SH-SY5Y (cell line): Measurements from ENCODE around the gene MEIOB.

Source experiments
- GATA2 ChIP-seq: IDR thresholded peaks from 2 replicates; pipeline ENCODE4 v1.6.1; 2011; ENCODE audit warnings: mild to moderate bottlenecking, low read depth, low read length
- GATA3 ChIP-seq: IDR thresholded peaks from 2 replicates; pipeline ENCODE4 v1.6.1; 2011; ENCODE audit warnings: low read depth, mild to moderate bottlenecking, low read length, moderate library complexity

- TF ChIP-seq GATA3 (no peak), GATA2 (no peak)
These were observed 49.9 kb downstream of the MEIOB start for GRCh38 chr16:1821861-1822611.
